Lung microvascular endothelial cell (primary cell): ENCODE results near the gene PLCB1. TPM values are rescaled to one million over a fixed set of nuclear protein-coding genes. Genes with fewer than 3 reads are reported as not detected.

Source experiments
- DNase-seq, 2 donors: peaks; one replicate each; pipeline versions ENCODE4 v3.0.0 to v3.0.0-alpha.2; 2010; ENCODE audit warnings: low read depth in 2 of 2
- total RNA-seq: library from RNA; depleted of rRNA; stranded (reverse); fragments of >200 nt; gene quantifications from 2 replicates; pipeline ENCODE4 v1.2.1, GENCODE V29; 2014

Gene PLCB1
- total RNA-seq, 1 donor from 2014 or later: 12.3 TPM

- DNase-seq: no peak
These were observed 269.5 kb downstream of the PLCB1 start for GRCh38 chr20:8401556-8401955.

DNA sequence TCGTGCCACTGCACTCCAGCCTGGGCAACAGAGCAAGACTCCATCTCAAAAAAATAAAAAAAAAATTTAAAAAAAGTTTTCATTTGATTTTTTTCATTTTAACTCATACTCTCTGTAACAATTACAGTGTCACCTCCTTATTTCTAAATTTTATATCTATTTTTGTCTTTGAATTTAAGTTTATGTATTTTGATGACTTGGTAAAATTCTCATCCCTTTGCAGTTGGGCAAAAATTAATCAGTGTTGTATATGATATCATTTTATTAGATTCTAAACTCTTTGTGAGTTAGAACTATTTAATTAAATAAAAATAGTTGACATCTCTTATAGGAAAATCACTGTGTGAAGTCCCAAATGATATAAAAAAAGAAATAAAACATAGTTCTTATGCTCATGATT, 270.7 kb downstream of the PLCB1 start:
- no peak for DNase-seq

- DNase-seq: no peak
These were observed 273.0 kb downstream of the PLCB1 start for GRCh38 chr20:8404912-8405635.

- no peak for DNase-seq
These were observed 274.3 kb downstream of the PLCB1 start for GRCh38 chr20:8406391-8406790.

DNA sequence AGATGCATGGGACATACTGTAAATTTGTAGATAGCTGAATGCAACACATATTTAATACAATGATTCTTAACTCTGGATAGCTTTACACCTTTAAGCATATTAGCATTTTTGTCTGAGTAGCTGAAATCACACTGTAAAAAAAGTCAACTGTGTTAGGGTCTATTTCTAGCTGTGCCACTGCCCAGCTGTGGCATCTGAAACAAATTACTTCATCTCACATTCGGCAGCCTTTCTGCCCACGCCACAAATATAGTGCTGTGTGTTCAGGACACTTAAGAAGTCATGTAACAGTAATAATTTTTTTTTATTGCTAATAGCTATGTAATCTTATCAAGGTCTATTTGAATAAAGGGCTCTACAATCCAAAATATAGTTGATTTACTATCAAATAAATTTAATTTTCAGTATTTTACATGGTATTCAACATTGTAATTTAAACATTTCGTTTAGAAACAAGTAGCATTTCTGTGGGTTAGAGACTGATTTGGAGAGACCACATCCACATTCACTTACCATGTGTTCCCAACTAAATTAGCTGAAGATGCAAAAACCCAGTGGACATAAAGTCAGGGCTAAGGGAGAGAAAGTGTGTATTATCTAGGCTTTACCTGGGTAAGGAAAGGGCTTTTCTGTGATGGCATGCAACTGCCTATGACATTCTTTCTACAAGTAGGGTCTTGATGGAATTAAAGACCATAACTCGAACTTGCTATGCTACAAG, 276.7 kb downstream of the PLCB1 start:
- no peak for DNase-seq

- no peak for DNase-seq
These were observed 281.6 kb downstream of the PLCB1 start for GRCh38 chr20:8413691-8414090.

GRCh38 chr20:8414586-8415274, 282.7 kb downstream of the PLCB1 start:
- DNase-seq: no peak

- no peak for DNase-seq
These were observed 289.9 kb downstream of the PLCB1 start for GRCh38 chr20:8421981-8422380.

- no peak for DNase-seq
These were observed 291.4 kb downstream of the PLCB1 start for GRCh38 chr20:8423482-8423881.

- no peak for DNase-seq
These were observed 291.9 kb downstream of the PLCB1 start for GRCh38 chr20:8424010-8424409.

GRCh38 chr20:8425016-8425415, 292.9 kb downstream of the PLCB1 start:
- no peak for DNase-seq

- no peak for DNase-seq
These were observed 293.7 kb downstream of the PLCB1 start for GRCh38 chr20:8425802-8426201.

- peak in 1 of 2 donors; percentile 37 for DNase-seq
These were observed 295.5 kb downstream of the PLCB1 start for GRCh38 chr20:8427419-8428040.

GRCh38 chr20:8428988-8429387, 296.9 kb downstream of the PLCB1 start:
- no peak for DNase-seq

GRCh38 chr20:8431538-8432434, 299.7 kb downstream of the PLCB1 start:
- peak; percentile 28 to 38 for DNase-seq

DNA sequence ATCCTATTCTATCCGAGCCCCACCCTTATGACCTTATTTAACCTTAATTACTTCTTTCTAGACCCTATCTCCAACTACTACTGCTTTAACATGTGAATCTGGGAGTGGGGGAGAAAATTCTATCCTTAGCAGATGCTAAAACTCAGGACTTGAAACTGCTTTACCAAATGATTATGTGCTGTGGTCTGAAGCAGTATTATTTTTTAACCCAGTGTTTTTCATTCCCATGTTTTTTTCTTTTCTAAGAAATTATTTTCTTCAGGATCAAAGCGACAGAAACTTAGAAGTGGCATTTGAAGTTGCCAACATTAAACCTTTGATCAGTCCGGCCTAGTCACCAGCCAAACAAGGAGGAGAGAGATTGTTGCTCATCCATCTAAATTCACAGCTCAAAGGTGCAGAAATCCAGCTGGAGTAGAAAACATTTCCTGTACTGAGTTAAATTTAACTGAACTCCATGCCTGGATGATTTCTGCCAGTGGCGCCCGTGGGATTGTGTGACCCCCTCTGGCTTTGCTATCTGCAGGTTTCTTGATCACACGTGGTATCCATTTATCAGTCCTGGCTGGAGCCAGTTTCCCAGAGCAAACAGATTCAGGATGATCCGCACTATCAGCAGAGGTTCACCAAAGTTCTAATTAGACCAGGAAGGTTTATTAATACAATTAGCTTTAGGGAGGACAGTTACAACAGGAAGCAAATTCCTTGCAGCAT, 300.5 kb downstream of the PLCB1 start:
- peak; percentile 21 to 53 for DNase-seq

DNA sequence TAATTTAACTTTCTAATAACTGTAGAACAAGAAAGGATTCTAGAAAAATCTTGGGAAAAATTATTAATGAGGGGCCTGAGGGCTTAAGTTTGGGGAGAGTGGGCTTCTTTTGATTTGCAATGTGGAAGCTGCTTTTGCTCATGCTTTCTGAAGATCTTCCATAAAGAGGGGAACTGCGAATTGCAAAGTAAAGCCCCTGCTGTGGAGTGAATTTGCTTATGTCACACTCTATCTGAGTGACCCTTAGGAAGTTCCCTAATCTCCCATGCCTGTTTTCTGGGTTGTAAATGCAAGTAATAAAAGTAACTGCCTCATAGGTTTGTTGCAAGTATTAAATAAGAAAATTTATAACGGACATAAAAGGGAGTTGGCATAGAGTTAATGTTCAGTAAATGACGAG, 301.2 kb downstream of the PLCB1 start:
- DNase-seq: no peak

- DNase-seq: no peak
These were observed 302.3 kb downstream of the PLCB1 start for GRCh38 chr20:8434326-8434876.

GRCh38 chr20:8435285-8436035, 303.4 kb downstream of the PLCB1 start:
- peak in 1 of 2 donors; percentile 63 for DNase-seq
